Hepatocyte (in vitro differentiated cells): ENCODE results near the gene FAM110A.

Experiments
- CTCF ChIP-seq: fragments of 200-600 bp; sonication (generic); IDR thresholded peaks from 2 replicates; pipeline ENCODE4 v1.5.1; 2016; ENCODE audit warnings: antibody characterized with exemption, mild to moderate bottlenecking; ENCODE audit not compliant: poor library complexity
- EZH2 ChIP-seq: fragments of 200-600 bp; sonication (generic); IDR thresholded peaks from 2 replicates; pipeline ENCODE4 v1.6.1; 2016; ENCODE audit warnings: antibody characterized with exemption, mild to moderate bottlenecking, borderline replicate concordance
- EZH2phosphoT487 ChIP-seq: fragments of 200-600 bp; sonication (generic); IDR thresholded peaks from one replicate; pipeline ENCODE4 v1.6.1; 2018; ENCODE audit warnings: antibody characterized with exemption, mild to moderate bottlenecking, low read depth, moderate library complexity; ENCODE audit not compliant: unreplicated experiment, severe bottlenecking

GRCh38 chr20:891058-891705 is 57.7 kb downstream of the FAM110A start:
- TF ChIP-seq EZH2 (no peak), CTCF (no peak), EZH2phosphoT487 (no peak)
